Neural progenitor cell (in vitro differentiated cells): Measurements from ENCODE around the gene MRPL24. TPM values are rescaled to one million over a fixed set of nuclear protein-coding genes. Genes with fewer than 3 reads are reported as not detected.
A peak's percentile ranks its signal among the peaks of the same experiment; 100 is the strongest.

Experiments
- DNase-seq: peaks from one replicate; pipeline ENCODE4 v3.0.0-alpha.2; 2016; ENCODE audit warnings: low spot score
- H2AFZ ChIP-seq: fragments of 200-600 bp; sonication (generic); replicated peaks from 2 replicates; pipeline ENCODE4 v1.6.1; 2016; ENCODE audit warnings: antibody characterized with exemption
- H3F3A ChIP-seq: fragments of 200-600 bp; sonication (generic); 2 replicates; pipeline ENCODE4 v1.6.1; 2016; ENCODE audit warnings: antibody characterized with exemption, low read depth
- H3K27ac ChIP-seq: fragments of 200-600 bp; sonication (generic); 2 replicates; pipeline ENCODE4 v1.5.1; 2016; ENCODE audit warnings: mild to moderate bottlenecking
- H3K27me3 ChIP-seq: fragments of 200-600 bp; sonication (generic); 2 replicates; pipeline ENCODE4 v1.6.1; 2016; ENCODE audit warnings: mild to moderate bottlenecking, moderate library complexity
- H3K36me3 ChIP-seq: fragments of 200-600 bp; sonication (generic); 2 replicates; pipeline ENCODE4 v1.5.1; 2016
- H3K4me1 ChIP-seq: fragments of 200-600 bp; sonication (generic); 2 replicates; pipeline ENCODE4 v1.6.1; 2016; ENCODE audit warnings: mixed run types
- H3K4me2 ChIP-seq: fragments of 200-600 bp; sonication (generic); 2 replicates; pipeline ENCODE4 v1.6.1; 2016
- H3K4me3 ChIP-seq: fragments of 200-600 bp; sonication (generic); 2 replicates; pipeline ENCODE4 v1.5.1; 2016
- H3K79me2 ChIP-seq: fragments of 200-600 bp; sonication (generic); 2 replicates; pipeline ENCODE4 v1.6.1; 2016; ENCODE audit warnings: low read depth
- H3K9ac ChIP-seq: fragments of 200-600 bp; sonication (generic); 2 replicates; pipeline ENCODE4 v1.6.1; 2016
- H3K9me3 ChIP-seq: fragments of 200-600 bp; sonication (generic); 2 replicates; pipeline ENCODE4 v1.5.1; 2016; ENCODE audit warnings: low read depth
- H4K20me1 ChIP-seq: fragments of 200-600 bp; sonication (generic); 2 replicates; pipeline ENCODE4 v1.6.1; 2016; ENCODE audit warnings: low read depth
- H3K27ac Mint-ChIP-seq: 3 replicates; pipeline ENCODE4 v1.8.0; 2021; ENCODE audit warnings: mixed read lengths
- H3K27me3 Mint-ChIP-seq: 2 replicates; pipeline ENCODE4 v1.8.0; 2022; ENCODE audit warnings: low read depth, mild to moderate bottlenecking, inconsistent platforms, moderate library complexity, mixed read lengths; ENCODE audit not compliant: insufficient read depth
- H3K36me3 Mint-ChIP-seq: 3 replicates; pipeline ENCODE4 v1.8.0; 2021; ENCODE audit warnings: mixed read lengths
- H3K4me1 Mint-ChIP-seq: 3 replicates; pipeline ENCODE4 v1.8.0; 2021; ENCODE audit warnings: mixed read lengths
- H3K4me3 Mint-ChIP-seq: 3 replicates; pipeline ENCODE4 v1.8.0; 2021; ENCODE audit warnings: mild to moderate bottlenecking, moderate library complexity, mixed read lengths
- H3K9me3 Mint-ChIP-seq: 3 replicates; pipeline ENCODE4 v1.8.0; 2020; ENCODE audit warnings: mixed read lengths
- EZH2 ChIP-seq: fragments of 200-600 bp; sonication (generic); IDR thresholded peaks from 2 replicates; pipeline ENCODE4 v1.6.1; 2017; ENCODE audit warnings: antibody characterized with exemption, mild to moderate bottlenecking, moderate library complexity
- EZH2phosphoT487 ChIP-seq: fragments of 200-600 bp; sonication (generic); IDR thresholded peaks from 2 replicates; pipeline ENCODE4 v1.6.1; 2017; ENCODE audit warnings: antibody characterized with exemption
- total RNA-seq: library from RNA; depleted of rRNA; stranded (reverse); fragments of >200 nt; gene quantifications from 2 replicates; pipeline ENCODE4 v1.2.3, GENCODE V29; 2015; ENCODE audit warnings: low replicate concordance
- TF ChIP-seq, protein P1 (sequence below): fragments of 200-600 bp; sonication (generic); IDR thresholded peaks from 2 replicates; pipeline ENCODE4 v1.5.1; 2017; ENCODE audit warnings: antibody characterized with exemption, mild to moderate bottlenecking

Gene MRPL24
- total RNA-seq, 1 donor from 2014 or later = 21.4 TPM

- peak overlapping the region; percentile 48 for H3K27ac Mint-ChIP-seq
- peaks cover 24% of the 10 kb centered on the region for H3K36me3 Mint-ChIP-seq
- Histone ChIP-seq H3K4me2 (no peak overlapping the region), H3K27me3 (no peaks in the 10 kb centered on the region), H3K4me3 (no peak overlapping the region), H3K27ac (no peak overlapping the region), H3K79me2 (peaks cover 1% of the 10 kb centered on the region), H2AFZ (no peak overlapping the region), H3F3A (peaks cover 40% of the 10 kb centered on the region), H3K4me1 (peaks cover 29% of the 10 kb centered on the region), H3K9me3 (no peaks in the 10 kb centered on the region), H4K20me1 (peaks cover 10% of the 10 kb centered on the region), H3K9ac (no peak overlapping the region), H3K36me3 (no peaks in the 10 kb centered on the region)
- peaks cover 20% of the 10 kb centered on the region for H3K27me3 Mint-ChIP-seq
- DNase-seq = no peak
- H3K9me3 Mint-ChIP-seq = peaks cover 4% of the 10 kb centered on the region
- peaks cover 47% of the 10 kb centered on the region for H3K4me1 Mint-ChIP-seq
- peak overlapping the region; percentile 40 for H3K4me3 Mint-ChIP-seq
- TF ChIP-seq EZH2 = no peak
- TF ChIP-seq, protein P1, sequence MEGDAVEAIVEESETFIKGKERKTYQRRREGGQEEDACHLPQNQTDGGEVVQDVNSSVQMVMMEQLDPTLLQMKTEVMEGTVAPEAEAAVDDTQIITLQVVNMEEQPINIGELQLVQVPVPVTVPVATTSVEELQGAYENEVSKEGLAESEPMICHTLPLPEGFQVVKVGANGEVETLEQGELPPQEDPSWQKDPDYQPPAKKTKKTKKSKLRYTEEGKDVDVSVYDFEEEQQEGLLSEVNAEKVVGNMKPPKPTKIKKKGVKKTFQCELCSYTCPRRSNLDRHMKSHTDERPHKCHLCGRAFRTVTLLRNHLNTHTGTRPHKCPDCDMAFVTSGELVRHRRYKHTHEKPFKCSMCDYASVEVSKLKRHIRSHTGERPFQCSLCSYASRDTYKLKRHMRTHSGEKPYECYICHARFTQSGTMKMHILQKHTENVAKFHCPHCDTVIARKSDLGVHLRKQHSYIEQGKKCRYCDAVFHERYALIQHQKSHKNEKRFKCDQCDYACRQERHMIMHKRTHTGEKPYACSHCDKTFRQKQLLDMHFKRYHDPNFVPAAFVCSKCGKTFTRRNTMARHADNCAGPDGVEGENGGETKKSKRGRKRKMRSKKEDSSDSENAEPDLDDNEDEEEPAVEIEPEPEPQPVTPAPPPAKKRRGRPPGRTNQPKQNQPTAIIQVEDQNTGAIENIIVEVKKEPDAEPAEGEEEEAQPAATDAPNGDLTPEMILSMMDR = no peak
- TF ChIP-seq EZH2phosphoT487 = no peak
These were observed 44.1 kb downstream of the MRPL24 start for GRCh38 chr1:156696755-156697154.

DNA sequence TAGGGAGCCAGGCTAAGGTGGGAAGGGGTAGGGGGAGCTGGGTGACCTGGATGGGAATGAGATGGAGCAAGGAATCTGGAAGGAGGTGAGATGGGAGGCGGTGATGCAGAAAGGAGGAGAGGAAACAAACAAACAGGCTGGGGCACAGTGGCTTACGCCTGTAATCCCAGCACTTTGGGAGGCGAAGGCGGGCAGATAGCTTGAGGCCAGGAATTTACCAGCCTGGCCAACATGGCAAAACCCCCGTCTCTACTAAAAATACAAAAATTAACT lies 46.3 kb downstream of the MRPL24 start:
- H3K4me3 Mint-ChIP-seq = peak overlapping the region; percentile 19
- Histone ChIP-seq H3K4me3 (no peak overlapping the region), H2AFZ (peak overlapping the region; percentile 35), H3K79me2 (no peaks in the 10 kb centered on the region), H3K4me1 (peaks cover 49% of the 10 kb centered on the region), H3F3A (peaks cover 59% of the 10 kb centered on the region), H3K9me3 (no peaks in the 10 kb centered on the region), H3K27ac (peak overlapping the region; percentile 35), H4K20me1 (no peaks in the 10 kb centered on the region), H3K4me2 (peak overlapping the region; percentile 84), H3K27me3 (peaks cover 15% of the 10 kb centered on the region), H3K36me3 (no peaks in the 10 kb centered on the region), H3K9ac (no peak overlapping the region)
- TF ChIP-seq EZH2phosphoT487 (no peak), EZH2 (no peak)
- TF ChIP-seq, protein P1 = no peak
- peak; percentile 31 for DNase-seq
- peak overlapping the region; percentile 15 for H3K27ac Mint-ChIP-seq
- H3K36me3 Mint-ChIP-seq = peaks cover 17% of the 10 kb centered on the region
- H3K9me3 Mint-ChIP-seq = peaks cover 4% of the 10 kb centered on the region
- H3K4me1 Mint-ChIP-seq = peaks cover 64% of the 10 kb centered on the region
- H3K27me3 Mint-ChIP-seq = peaks cover 20% of the 10 kb centered on the region

DNA sequence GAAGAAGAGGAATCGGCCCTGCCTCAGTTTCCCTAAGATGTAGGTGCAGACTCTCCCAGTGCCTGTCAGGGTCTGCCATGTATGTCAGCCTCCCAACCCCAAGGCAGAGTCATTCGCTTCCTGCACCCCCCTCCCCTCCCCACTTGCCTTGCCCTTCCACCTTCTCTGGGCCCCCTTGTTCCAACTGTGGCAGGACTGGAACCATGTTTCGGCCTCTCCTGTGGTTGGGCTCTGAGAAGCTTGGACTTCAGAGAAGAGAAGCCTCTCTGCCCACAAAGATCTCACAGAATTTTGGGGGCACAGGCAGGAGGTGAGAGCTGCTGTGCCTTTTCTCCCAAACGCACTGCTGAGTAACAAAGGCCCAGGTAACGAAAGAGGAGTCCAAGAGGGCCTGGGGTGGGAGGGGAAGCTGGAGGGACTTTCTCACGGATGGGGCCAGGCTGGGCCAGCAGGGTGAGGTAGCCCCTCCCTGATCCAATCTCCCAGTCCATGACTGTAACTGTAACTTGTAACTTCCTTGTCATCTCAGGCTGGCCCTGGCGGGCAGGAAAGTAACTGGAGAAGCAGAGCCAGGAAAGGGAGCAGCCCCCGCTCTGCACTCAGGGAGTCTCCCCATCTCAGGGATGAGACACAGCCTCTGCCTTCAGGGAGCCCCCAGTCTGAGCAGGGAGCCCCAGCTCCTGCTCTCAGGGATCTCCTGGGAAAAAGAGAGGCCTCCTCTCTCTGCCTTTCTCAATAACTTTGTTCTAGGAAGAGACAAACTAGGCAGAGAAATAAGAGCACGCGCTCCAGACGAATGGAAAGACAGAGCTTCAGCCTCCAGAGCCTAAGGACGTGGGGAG lies 46.8 kb downstream of the MRPL24 start:
- DNase-seq = peak; percentile 35
- H3K4me1 ChIP-seq = peaks cover 52% of the 10 kb centered on the region
- no peak overlapping the region for H3K9ac ChIP-seq
- peaks cover 61% of the 10 kb centered on the region for H3F3A ChIP-seq
- H3K36me3 ChIP-seq = no peaks in the 10 kb centered on the region
- peaks cover 15% of the 10 kb centered on the region for H3K27me3 ChIP-seq
- peak overlapping the region; percentile 60 for H3K27ac ChIP-seq
- no peaks in the 10 kb centered on the region for H4K20me1 ChIP-seq
- TF ChIP-seq EZH2phosphoT487 (no peak), EZH2 (no peak)
- TF ChIP-seq, protein P1 = no peak
- Mint-ChIP-seq H3K27me3 (peaks cover 20% of the 10 kb centered on the region), H3K4me3 (peak overlapping the region; percentile 42), H3K27ac (peak overlapping the region; percentile 45), H3K9me3 (peaks cover 4% of the 10 kb centered on the region), H3K36me3 (peaks cover 15% of the 10 kb centered on the region), H3K4me1 (peaks cover 69% of the 10 kb centered on the region)
- H3K4me3 ChIP-seq = peak overlapping the region; percentile 32
- H3K9me3 ChIP-seq = no peaks in the 10 kb centered on the region
- H3K79me2 ChIP-seq = no peaks in the 10 kb centered on the region
- H3K4me2 ChIP-seq = peak overlapping the region; percentile 84
- H2AFZ ChIP-seq = peak overlapping the region; percentile 35
